ENCODE data around the gene RNU1-4.
"Not testable (repeated sequence)": the region's sequence is repeated elsewhere in the genome, so short reads cannot be mapped to it uniquely, and the experiment has no call there.

The RNU1-4 gene

GRCh38 chr1:16718908-16719533, 21.3 kb upstream of the RNU1-4 start:
- Mint-ChIP-seq H3K9me3 (ENCODE audit: low read depth) (no peaks in the 10 kb centered on the region), H3K4me3 (no peak overlapping the region), H3K27ac (no peak overlapping the region), H3K4me1 (ENCODE audit: low read depth) (no peaks in the 10 kb centered on the region), H3K36me3 (no peaks in the 10 kb centered on the region), H3K27me3 (no peaks in the 10 kb centered on the region)

- H3K4me3 Mint-ChIP-seq: no peak overlapping the region
- H3K27me3 Mint-ChIP-seq: no peaks in the 10 kb centered on the region
- H3K27ac Mint-ChIP-seq: no peak overlapping the region
- H3K9me3 Mint-ChIP-seq (ENCODE audit: low read depth): no peaks in the 10 kb centered on the region
- H3K4me1 Mint-ChIP-seq (ENCODE audit: low read depth): no peaks in the 10 kb centered on the region
- H3K36me3 Mint-ChIP-seq: no peaks in the 10 kb centered on the region
Measured at GRCh38 chr1:16719571-16720350, 20.6 kb upstream of the RNU1-4 start.

GRCh38 chr1:16720351-16721223, 19.7 kb upstream of the RNU1-4 start:
- Mint-ChIP-seq H3K36me3 (no peaks in the 10 kb centered on the region), H3K27ac (no peak overlapping the region), H3K27me3 (no peaks in the 10 kb centered on the region), H3K4me1 (ENCODE audit: low read depth) (no peaks in the 10 kb centered on the region), H3K4me3 (no peak overlapping the region), H3K9me3 (ENCODE audit: low read depth) (no peaks in the 10 kb centered on the region)

GRCh38 chr1:16721871-16722641, 18.3 kb upstream of the RNU1-4 start:
- H3K9me3 Mint-ChIP-seq (ENCODE audit: low read depth): no peaks in the 10 kb centered on the region
- H3K27me3 Mint-ChIP-seq: no peaks in the 10 kb centered on the region
- no peaks in the 10 kb centered on the region for H3K36me3 Mint-ChIP-seq
- no peak overlapping the region for H3K27ac Mint-ChIP-seq
- H3K4me3 Mint-ChIP-seq: no peak overlapping the region
- H3K4me1 Mint-ChIP-seq (ENCODE audit: low read depth): no peaks in the 10 kb centered on the region

GRCh38 chr1:16724718-16725438, 15.4 kb upstream of the RNU1-4 start:
- no peak overlapping the region for H3K4me3 Mint-ChIP-seq
- H3K4me1 Mint-ChIP-seq (ENCODE audit: low read depth): no peaks in the 10 kb centered on the region
- no peaks in the 10 kb centered on the region for H3K9me3 Mint-ChIP-seq (ENCODE audit: low read depth)
- no peak overlapping the region for H3K27ac Mint-ChIP-seq
- no peaks in the 10 kb centered on the region for H3K27me3 Mint-ChIP-seq
- H3K36me3 Mint-ChIP-seq: no peaks in the 10 kb centered on the region

GRCh38 chr1:16725439-16726245, 14.7 kb upstream of the RNU1-4 start:
- not testable (repeated sequence) for H3K36me3 Mint-ChIP-seq; H3K9me3 Mint-ChIP-seq (ENCODE audit: low read depth); H3K4me1 Mint-ChIP-seq (ENCODE audit: low read depth); H3K4me3 Mint-ChIP-seq; H3K27me3 Mint-ChIP-seq; H3K27ac Mint-ChIP-seq

- no peaks in the 10 kb centered on the region for H3K27me3 Mint-ChIP-seq
- no peak overlapping the region for H3K27ac Mint-ChIP-seq
- H3K4me3 Mint-ChIP-seq: no peak overlapping the region
- no peaks in the 10 kb centered on the region for H3K9me3 Mint-ChIP-seq (ENCODE audit: low read depth)
- H3K36me3 Mint-ChIP-seq: no peaks in the 10 kb centered on the region
- H3K4me1 Mint-ChIP-seq (ENCODE audit: low read depth): no peaks in the 10 kb centered on the region
Measured at GRCh38 chr1:16727190-16728111, 12.9 kb upstream of the RNU1-4 start.

- H3K36me3 Mint-ChIP-seq; H3K4me3 Mint-ChIP-seq; H3K9me3 Mint-ChIP-seq (ENCODE audit: low read depth); H3K27me3 Mint-ChIP-seq; H3K27ac Mint-ChIP-seq; H3K4me1 Mint-ChIP-seq (ENCODE audit: low read depth): not testable (repeated sequence)
Measured at GRCh38 chr1:16728243-16728949, 11.9 kb upstream of the RNU1-4 start.

GRCh38 chr1:16732254-16732896, 7.9 kb upstream of the RNU1-4 start:
- not testable (repeated sequence) for H3K36me3 Mint-ChIP-seq; H3K9me3 Mint-ChIP-seq (ENCODE audit: low read depth); H3K4me3 Mint-ChIP-seq; H3K27me3 Mint-ChIP-seq; H3K27ac Mint-ChIP-seq; H3K4me1 Mint-ChIP-seq (ENCODE audit: low read depth)

GRCh38 chr1:16741230-16741629, 914 bp downstream of the RNU1-4 start:
- not testable (repeated sequence) for H3K27me3 Mint-ChIP-seq; H3K9me3 Mint-ChIP-seq (ENCODE audit: low read depth); H3K36me3 Mint-ChIP-seq; H3K4me3 Mint-ChIP-seq; H3K4me1 Mint-ChIP-seq (ENCODE audit: low read depth); H3K27ac Mint-ChIP-seq

- not testable (repeated sequence) for H3K4me3 Mint-ChIP-seq; H3K27ac Mint-ChIP-seq; H3K27me3 Mint-ChIP-seq; H3K36me3 Mint-ChIP-seq; H3K9me3 Mint-ChIP-seq (ENCODE audit: low read depth); H3K4me1 Mint-ChIP-seq (ENCODE audit: low read depth)
Measured at GRCh38 chr1:16747660-16748059, 7.3 kb downstream of the RNU1-4 start.

- not testable (repeated sequence) for H3K9me3 Mint-ChIP-seq (ENCODE audit: low read depth); H3K27me3 Mint-ChIP-seq; H3K27ac Mint-ChIP-seq; H3K36me3 Mint-ChIP-seq; H3K4me3 Mint-ChIP-seq; H3K4me1 Mint-ChIP-seq (ENCODE audit: low read depth)
Measured at GRCh38 chr1:16748710-16749109, 8.4 kb downstream of the RNU1-4 start.
